Activated T-helper 1 cell treated with anti-CD3 and anti-CD28 coated beads, Interleukin-12 subunit alpha, Interleukin-12 subunit beta, Interleukin-2, Interleukin-4 antibody, amounts not matched to agents 30 ng/mL and 10 ng/mL and 1 ng/mL, durations not matched to agents 14 hours and 24 hours and 36 hours (primary cell): ENCODE measurements around the gene FCER2. TPM values are rescaled to one million over a fixed set of nuclear protein-coding genes. Genes with fewer than 3 reads are reported as not detected.

ENCODE experiments used
- DNase-seq: peaks from one replicate; pipeline ENCODE4 v3.0.0; 2021; ENCODE audit warnings: low spot score
- H3K27ac Mint-ChIP-seq: one replicate; pipeline ENCODE4 v1.8.0; 2021; ENCODE audit warnings: mild to moderate bottlenecking, mixed read lengths
- H3K27me3 Mint-ChIP-seq: one replicate; pipeline ENCODE4 v1.8.0; 2022; ENCODE audit warnings: mild to moderate bottlenecking, moderate library complexity, mixed read lengths; ENCODE audit not compliant: insufficient read depth
- H3K36me3 Mint-ChIP-seq: one replicate; pipeline ENCODE4 v1.8.0; 2021; ENCODE audit warnings: low read depth, mixed read lengths
- H3K4me1 Mint-ChIP-seq: one replicate; pipeline ENCODE4 v1.8.0; 2021; ENCODE audit warnings: low read depth, mixed read lengths
- H3K4me3 Mint-ChIP-seq: one replicate; pipeline ENCODE4 v1.8.0; 2021; ENCODE audit warnings: mild to moderate bottlenecking, moderate library complexity, mixed read lengths
- H3K9me3 Mint-ChIP-seq: one replicate; pipeline ENCODE4 v1.8.0; 2021; ENCODE audit warnings: mixed read lengths
- intact Hi-C: fragments of 100-400 bp; cut with micrococcal nuclease; formaldehyde crosslinking; loops from one replicate; pipeline ENCODE4 v1.15.1; 2024
- total RNA-seq: library from RNA; stranded (reverse); gene quantifications from 2 replicates; pipeline ENCODE4 v1.2.3, GENCODE V29; 2022

The FCER2 gene
- total RNA-seq, 1 donor from 2014 or later = not detected

GRCh38 chr19:7687177-7687576 is 14.8 kb downstream of the FCER2 start:
- H3K27me3 Mint-ChIP-seq = no peaks in the 10 kb centered on the region
- no peak for DNase-seq
- no peak overlapping the region for H3K4me3 Mint-ChIP-seq
- H3K4me1 Mint-ChIP-seq = no peaks in the 10 kb centered on the region
- intact Hi-C loops = no loop called here
- no peak overlapping the region for H3K27ac Mint-ChIP-seq
- H3K9me3 Mint-ChIP-seq = no peaks in the 10 kb centered on the region
- peaks cover 10% of the 10 kb centered on the region for H3K36me3 Mint-ChIP-seq

GRCh38 chr19:7685546-7686445 is 16.1 kb downstream of the FCER2 start:
- peaks cover 6% of the 10 kb centered on the region for H3K4me1 Mint-ChIP-seq
- H3K27ac Mint-ChIP-seq = no peak overlapping the region
- no peaks in the 10 kb centered on the region for H3K27me3 Mint-ChIP-seq
- no peak for DNase-seq
- intact Hi-C loops = no loop called here
- H3K36me3 Mint-ChIP-seq = peaks cover 14% of the 10 kb centered on the region
- H3K9me3 Mint-ChIP-seq = no peaks in the 10 kb centered on the region
- H3K4me3 Mint-ChIP-seq = no peak overlapping the region

- Mint-ChIP-seq H3K9me3 (no peaks in the 10 kb centered on the region), H3K36me3 (peaks cover 14% of the 10 kb centered on the region), H3K27ac (peak overlapping the region; percentile 96), H3K4me1 (peaks cover 33% of the 10 kb centered on the region), H3K4me3 (peak overlapping the region; percentile 93), H3K27me3 (peaks cover 2% of the 10 kb centered on the region)
- DNase-seq = no peak
- intact Hi-C loops = loop anchor here (5.0 kb wide), 1 partner anchor 330 kb away; no protein-coding TSS in a partner anchor
Measured at GRCh38 chr19:7682175-7682855, 19.6 kb downstream of the FCER2 start.

- Mint-ChIP-seq H3K4me1 (peaks cover 39% of the 10 kb centered on the region), H3K4me3 (peak overlapping the region; percentile 93), H3K27me3 (peaks cover 8% of the 10 kb centered on the region), H3K27ac (peak overlapping the region; percentile 96), H3K9me3 (no peaks in the 10 kb centered on the region), H3K36me3 (peaks cover 14% of the 10 kb centered on the region)
- intact Hi-C loops = loop anchor here (1.0 to 5.0 kb wide), 7 partner anchors 52 to 583 kb away; partner anchors contain the start of genes PET100 and XAB2
- DNase-seq = peak; percentile 77
Measured at GRCh38 chr19:7681340-7682174, 20.4 kb downstream of the FCER2 start.

GRCh38 chr19:7680606-7681339 is 21.2 kb downstream of the FCER2 start, which contains the start of gene TRAPPC5:
TRAPPC5 (plus strand) TSS chr19:7680833; CDS start chr19:7682254, 1,421 bp downstream.
- Mint-ChIP-seq H3K27me3 (peaks cover 14% of the 10 kb centered on the region), H3K9me3 (no peaks in the 10 kb centered on the region), H3K27ac (peak within 1 kb of the TSS; percentile 96), H3K4me3 (peak within 1 kb of the TSS; percentile 93), H3K36me3 (peaks cover 14% of the 10 kb centered on the region), H3K4me1 (peaks cover 45% of the 10 kb centered on the region)
- DNase-seq = peak; percentile 88
- intact Hi-C loops = loop anchor here (1.0 to 5.0 kb wide), 10 partner anchors 28 to 582 kb away; partner anchors contain the start of genes MAP2K7, PET100, PNPLA6 and XAB2

GRCh38 chr19:7679771-7680605 is 21.9 kb downstream of the FCER2 start:
- Mint-ChIP-seq H3K4me3 (peak overlapping the region; percentile 93), H3K4me1 (peaks cover 47% of the 10 kb centered on the region), H3K36me3 (peaks cover 9% of the 10 kb centered on the region), H3K27me3 (peaks cover 14% of the 10 kb centered on the region), H3K9me3 (no peaks in the 10 kb centered on the region), H3K27ac (peak overlapping the region; percentile 66)
- intact Hi-C loops = loop anchor here (1.0 to 5.0 kb wide), 7 partner anchors 28 to 581 kb away; partner anchors contain the start of genes MAP2K7 and PNPLA6
- no peak for DNase-seq

- peak; percentile 46 for DNase-seq
- intact Hi-C loops = loop anchor here (1.0 kb wide), 1 partner anchor 111 kb away; no protein-coding TSS in a partner anchor
- Mint-ChIP-seq H3K27ac (peak overlapping the region; percentile 66), H3K4me1 (peaks cover 53% of the 10 kb centered on the region), H3K9me3 (no peaks in the 10 kb centered on the region), H3K4me3 (peak overlapping the region; percentile 51), H3K27me3 (peaks cover 19% of the 10 kb centered on the region), H3K36me3 (peaks cover 9% of the 10 kb centered on the region)
Measured at GRCh38 chr19:7678971-7679751, 22.8 kb downstream of the FCER2 start.

- H3K27ac Mint-ChIP-seq = peak overlapping the region; percentile 27
- H3K36me3 Mint-ChIP-seq = peaks cover 8% of the 10 kb centered on the region
- intact Hi-C loops = no loop called here
- peaks cover 29% of the 10 kb centered on the region for H3K27me3 Mint-ChIP-seq
- no peaks in the 10 kb centered on the region for H3K9me3 Mint-ChIP-seq
- H3K4me3 Mint-ChIP-seq = no peak overlapping the region
- no peak for DNase-seq
- H3K4me1 Mint-ChIP-seq = peaks cover 56% of the 10 kb centered on the region
Measured at GRCh38 chr19:7677669-7678311, 24.1 kb downstream of the FCER2 start.

- Mint-ChIP-seq H3K36me3 (peaks cover 3% of the 10 kb centered on the region), H3K27ac (peak within 1 kb of the TSS; percentile 27), H3K4me3 (peak within 1 kb of the TSS; percentile 22), H3K4me1 (peaks cover 55% of the 10 kb centered on the region), H3K27me3 (peaks cover 32% of the 10 kb centered on the region), H3K9me3 (no peaks in the 10 kb centered on the region)
- intact Hi-C loops = no loop called here
- DNase-seq = no peak
Measured at GRCh38 chr19:7676854-7677253, 25.1 kb downstream of the FCER2 start, which contains the start of gene MCEMP1. MCEMP1 (plus strand) TSS chr19:7677090; CDS start chr19:7677121, 31 bp downstream.

- Mint-ChIP-seq H3K4me3 (peak overlapping the region; percentile 22), H3K9me3 (no peaks in the 10 kb centered on the region)
Measured at GRCh38 chr19:7676376-7676775, 25.6 kb downstream of the FCER2 start.

More at GRCh38 chr19:7676376-7676775, 25.6 kb downstream of the FCER2 start:
- H3K4me1 Mint-ChIP-seq = peaks cover 51% of the 10 kb centered on the region
- intact Hi-C loops = no loop called here
- DNase-seq = no peak
- H3K36me3 Mint-ChIP-seq = no peaks in the 10 kb centered on the region
- H3K27ac Mint-ChIP-seq = no peak overlapping the region
- H3K27me3 Mint-ChIP-seq = peaks cover 37% of the 10 kb centered on the region
